HG03025 (cell line): Measurements from ENCODE around the gene GRPEL1.

Experiments
- ATAC-seq: cut with Tn5 transposase; IDR thresholded peaks from one replicate; pipeline ENCODE4 v1.9.1; 2021; ENCODE audit warnings: mild to moderate bottlenecking, moderate library complexity; ENCODE audit not compliant: unreplicated experiment, low FRiP score

GRPEL1 gene

DNA sequence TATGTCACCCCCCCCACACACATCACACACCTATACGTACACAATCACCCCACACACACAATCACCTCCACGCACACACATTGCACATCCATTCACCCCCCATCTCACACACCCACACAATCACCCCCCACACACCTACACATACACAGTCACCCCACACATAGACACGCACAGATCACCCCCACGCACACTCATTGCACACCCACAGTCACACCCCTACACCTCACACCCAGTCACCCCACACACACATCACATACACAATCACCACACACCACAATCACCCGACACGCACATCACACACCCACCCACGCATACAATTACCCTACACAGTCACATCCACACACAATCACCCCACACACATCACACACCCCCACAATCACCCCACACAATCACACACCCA, 40.6 kb downstream of the GRPEL1 start:
- ATAC-seq, result no peak

DNA sequence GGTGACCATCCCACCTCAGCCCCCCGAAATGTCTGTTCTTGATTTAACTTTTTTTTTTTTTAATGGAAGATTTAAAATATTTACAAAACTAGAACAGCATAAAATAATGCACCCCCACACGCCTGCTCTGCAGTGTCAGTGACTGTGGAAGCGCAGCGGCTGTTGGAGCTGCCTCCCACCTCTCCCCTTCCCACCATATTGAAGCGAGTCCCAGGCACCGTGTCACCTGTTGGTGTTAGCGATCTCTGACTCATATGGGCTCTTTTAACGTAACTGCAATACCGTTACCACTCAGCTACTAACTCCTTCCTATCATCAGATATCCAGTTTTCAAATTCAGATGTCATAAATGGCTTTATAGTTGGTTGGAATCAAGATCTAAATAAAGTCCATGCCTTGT, 41.8 kb downstream of the GRPEL1 start:
- ATAC-seq, result no peak

DNA sequence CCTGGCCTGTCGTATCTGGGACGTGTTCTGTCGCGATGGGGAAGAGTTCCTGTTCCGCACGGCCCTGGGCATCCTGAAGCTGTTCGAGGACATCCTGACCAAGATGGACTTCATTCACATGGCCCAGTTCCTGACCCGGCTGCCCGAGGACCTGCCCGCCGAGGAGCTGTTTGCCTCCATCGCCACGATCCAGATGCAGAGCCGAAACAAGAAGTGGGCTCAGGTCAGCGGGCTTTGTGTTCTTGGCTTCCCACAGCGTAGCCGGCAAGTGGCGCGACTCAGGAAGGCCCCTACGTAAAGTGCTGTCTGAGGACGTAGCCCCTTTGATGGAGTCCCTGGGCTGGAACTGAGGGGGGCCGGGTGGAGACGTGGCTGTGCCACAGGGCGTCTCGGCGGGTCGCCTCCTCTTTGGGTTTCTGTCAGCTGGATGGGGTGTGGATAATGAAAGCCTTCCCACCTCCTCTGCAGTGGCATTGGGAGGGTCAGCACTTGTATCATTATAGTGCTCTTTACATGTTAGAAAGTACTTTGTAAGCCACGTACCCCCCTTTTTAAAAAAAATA, 42.7 kb downstream of the GRPEL1 start:
- no peak for ATAC-seq

DNA sequence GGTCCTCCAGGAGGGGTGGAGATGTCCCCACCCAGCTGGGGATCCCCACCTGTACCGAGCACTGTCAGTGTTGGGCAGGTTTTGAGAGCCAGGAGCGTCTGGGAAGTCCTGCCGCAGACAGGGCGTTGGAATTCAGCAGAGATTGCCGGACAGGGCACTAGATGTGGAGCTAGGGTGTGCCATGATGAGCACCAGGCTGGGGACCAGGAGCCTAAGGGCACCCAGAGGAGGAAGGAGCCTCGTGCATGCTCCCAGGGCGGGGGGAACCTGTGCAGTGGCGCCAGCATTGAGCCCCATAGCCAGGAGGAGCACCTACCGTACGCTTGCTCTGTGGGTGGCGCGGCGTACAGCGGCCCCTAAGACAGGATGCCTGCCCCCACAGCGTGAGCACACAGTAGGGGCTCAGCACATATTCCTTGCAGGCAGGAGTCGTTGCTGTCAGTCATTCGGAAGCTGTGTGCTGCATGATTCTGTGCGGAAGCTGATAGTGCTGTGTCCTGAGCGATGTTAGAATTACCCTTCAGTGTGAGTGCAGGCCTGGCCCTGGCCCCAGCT, 43.5 kb downstream of the GRPEL1 start:
- ATAC-seq, result no peak

DNA sequence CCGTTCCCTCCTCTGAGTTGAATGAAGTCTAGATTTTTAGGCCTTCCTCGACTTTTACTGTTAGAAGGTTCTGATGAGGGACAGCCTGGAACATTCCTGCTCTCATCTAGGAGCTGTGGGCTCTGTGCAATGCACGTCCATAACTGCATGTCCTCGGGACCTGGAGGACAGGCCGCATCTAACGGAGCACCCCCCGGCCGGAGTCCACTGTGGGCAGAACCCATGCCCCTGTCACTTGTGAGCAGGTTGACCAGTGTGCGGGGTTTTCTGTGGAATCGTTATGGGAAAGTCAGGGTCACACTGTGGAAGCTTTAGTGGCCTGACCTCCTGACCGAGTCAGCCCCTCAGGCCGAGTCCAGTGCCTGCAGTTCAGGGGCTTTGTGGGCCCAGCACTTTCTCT, 44.0 kb downstream of the GRPEL1 start:
- ATAC-seq, result no peak

DNA sequence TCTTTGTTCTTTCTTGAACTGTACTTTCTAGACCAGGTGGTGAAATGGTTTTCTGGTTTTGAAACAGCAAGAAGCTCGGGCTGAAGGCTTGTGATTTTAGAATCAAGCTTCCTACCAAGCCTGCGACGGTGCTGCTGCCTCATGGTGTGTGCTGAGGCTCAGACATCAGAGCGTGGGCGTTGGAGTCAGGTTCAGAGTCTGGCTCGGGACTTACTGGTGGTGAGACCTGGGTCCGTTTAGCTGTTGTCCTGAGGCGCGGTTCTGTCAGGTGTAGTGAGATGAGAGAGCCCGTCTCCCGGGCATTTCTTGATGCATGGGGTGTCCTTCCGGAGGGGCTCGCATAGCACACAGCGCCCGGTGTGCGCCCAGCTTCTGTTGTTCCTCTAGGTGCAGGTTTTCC, 44.4 kb downstream of the GRPEL1 start:
- ATAC-seq, result no peak

DNA sequence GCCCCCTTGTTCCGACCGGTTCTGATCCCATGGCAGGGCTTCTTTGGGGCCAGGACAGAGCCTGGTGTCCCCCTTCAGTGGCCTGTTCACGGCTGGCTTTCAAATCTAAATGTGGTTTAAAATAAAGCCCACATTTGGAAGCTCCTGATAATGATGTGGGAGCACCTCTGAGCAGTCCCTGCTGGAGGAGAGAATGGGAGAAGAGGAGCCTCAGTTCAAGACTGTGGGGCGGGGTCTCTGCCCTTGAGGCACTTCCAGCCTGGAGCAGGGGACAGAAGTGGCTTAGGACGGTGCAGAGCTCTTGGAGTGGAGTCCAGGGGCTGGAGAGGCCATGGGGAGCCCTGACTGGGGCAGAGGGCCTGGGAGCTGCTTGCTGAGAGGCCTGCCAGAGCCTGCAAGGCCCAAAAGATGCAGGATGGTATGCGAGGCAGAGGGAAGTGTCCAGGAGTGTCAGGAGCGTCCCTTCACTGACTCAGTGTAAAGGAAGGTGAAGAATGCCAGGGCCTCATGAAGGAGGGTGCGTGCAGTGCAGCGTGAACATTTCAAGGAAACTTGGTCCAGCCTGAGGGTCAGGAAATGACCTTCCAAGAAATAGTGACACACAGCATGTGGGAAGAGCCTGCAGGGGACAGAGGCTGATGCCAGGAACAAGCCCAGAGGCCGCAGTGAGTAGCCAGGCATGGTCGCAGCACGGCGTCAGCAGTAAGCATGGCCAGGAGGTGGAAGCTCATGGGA, 45.8 kb downstream of the GRPEL1 start:
- ATAC-seq, result no peak

DNA sequence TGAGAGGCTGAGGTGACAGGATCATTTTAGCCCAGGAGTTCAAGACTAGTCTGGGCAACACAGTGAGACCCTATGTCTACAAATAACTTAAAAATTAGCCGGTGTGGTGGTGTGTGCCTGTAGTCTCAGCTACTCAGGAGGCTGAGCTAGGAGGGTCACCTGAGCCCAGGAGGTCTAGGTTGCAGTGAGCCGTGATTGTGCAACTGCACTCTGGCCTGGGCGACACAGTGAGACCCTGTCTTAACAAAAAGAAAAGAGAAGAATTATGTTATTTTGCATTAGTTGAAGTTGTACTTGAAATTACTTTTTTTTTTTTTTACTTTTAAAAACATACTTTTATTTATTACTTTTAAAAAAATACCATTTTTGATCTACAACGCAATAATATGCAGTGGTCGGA, 46.5 kb downstream of the GRPEL1 start:
- no peak for ATAC-seq

DNA sequence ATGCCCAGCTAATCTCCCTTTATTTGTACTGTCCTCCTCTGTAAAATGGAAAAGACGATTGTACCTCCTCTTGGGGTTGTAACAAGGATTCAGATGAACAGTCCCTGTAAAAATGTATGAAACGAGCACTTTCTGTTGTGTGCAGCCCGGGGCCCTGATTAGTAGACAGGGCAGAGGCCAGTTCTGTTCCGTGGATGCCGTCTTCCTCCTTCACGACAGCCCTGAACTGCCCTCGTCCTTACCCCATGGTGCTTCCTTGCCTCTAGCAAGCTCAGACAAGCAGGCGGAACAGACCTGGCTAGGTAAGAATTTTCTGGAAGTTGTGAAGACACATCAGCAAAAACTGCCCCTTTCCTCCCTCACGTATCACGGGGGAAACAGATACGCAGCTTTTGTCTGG, 47.0 kb downstream of the GRPEL1 start:
- ATAC-seq, result no peak

DNA sequence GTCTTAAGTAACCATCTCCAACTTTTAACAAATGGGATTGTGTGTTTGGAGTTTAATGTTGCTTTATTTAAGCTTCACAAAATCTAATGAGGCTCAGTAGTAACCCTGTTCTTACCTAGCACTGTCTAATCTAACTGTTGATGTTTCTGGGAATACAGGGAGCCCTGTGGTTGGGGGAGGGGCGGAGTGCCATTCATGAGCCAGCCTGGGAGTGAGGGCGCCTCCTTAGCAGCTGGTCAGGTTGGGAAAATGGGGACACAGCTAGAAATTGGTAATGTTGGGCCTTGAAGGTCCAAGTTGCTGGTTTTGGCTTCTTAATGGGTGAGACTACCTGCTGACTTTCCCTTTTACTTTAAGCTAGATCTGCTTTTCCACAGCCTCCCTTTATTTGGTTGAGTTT, 47.6 kb downstream of the GRPEL1 start:
- ATAC-seq, result no peak

DNA sequence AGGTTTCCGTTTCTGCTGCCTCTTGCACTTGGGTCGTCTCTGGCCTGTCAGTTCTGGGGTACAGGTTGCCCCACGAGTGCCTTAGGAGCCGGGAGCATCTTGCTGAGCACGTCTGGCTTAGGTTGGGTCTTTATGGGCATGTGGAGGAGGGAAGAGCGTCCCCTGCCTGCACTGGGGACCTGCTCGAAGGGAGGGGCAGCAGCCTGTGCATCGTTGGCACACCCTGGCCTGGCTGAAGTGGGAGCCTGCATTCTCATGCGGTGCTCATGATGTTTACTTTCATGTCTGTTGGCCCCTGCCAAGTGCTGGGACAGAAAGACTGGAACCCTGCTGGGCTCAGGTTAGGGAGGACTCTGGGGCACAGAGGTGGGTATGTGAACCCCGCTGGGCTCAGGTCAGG, 48.5 kb downstream of the GRPEL1 start:
- ATAC-seq, result no peak

DNA sequence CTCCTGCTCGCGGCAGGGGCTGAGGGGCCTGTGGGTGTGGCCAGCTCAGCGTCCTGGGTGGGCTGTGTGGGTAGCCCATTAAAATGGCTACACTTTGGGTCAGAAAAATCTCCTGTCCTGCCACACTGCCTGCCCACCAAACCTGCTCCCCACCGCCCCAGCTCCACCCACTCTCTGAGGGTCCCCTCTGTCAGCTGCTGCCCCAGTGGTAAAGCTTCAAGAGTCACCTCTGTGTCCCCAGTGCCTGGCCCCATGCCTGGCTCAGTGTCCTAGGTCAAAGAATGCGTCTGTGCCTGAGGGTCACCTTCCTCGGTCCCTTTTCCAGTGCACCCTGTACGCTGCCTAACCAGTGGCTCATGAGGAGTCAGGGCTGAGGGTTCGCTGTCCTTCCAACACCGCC, 49.6 kb downstream of the GRPEL1 start:
- no peak for ATAC-seq

DNA sequence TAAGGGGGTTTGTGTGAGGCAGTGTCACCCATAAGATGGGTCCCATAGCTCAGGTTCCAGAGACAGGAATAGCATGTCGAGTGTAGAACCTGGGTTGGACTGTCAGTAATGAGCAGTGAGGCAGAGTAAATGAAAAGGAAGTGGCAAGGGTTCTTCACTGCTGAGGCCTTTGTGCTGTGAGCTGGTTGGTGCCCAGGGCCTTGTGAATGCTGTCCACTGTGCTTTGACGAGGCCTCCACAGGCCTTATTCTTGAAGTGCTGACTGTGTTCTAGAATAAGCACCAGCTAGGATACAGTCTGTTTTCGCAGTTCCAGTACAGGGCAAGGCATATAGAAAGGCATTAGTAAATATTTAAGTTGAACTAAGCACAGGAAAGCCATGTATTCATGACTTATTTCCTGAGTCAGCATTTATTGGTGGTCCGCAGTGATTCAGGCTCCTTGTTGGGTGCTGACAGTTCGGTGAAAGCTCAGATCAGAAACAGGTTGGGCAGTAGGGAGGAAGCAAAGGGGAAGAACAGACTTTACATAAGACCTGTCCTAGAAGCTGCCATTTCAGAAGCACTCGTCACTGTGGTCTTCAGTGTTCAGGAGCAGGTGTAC, 50.3 kb downstream of the GRPEL1 start:
- no peak for ATAC-seq

DNA sequence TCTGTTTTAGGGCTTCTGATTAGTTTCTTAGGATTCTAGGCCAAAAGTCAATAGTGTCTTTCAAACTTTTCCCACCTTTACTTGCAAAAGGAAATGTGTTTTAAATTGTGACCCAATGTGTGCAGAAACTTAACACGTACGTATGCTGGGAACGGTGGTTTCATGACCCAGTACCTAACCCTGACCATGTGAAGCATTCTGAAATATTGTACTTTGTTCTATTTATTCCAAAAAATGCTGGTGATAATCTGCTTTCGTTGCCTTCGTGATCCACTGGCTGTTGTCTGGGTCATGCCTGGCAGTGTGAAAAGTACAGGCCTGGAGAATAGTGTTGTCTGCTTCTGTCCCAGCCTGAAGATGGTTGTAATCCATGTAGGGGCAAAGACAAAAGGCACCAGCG, 51.4 kb downstream of the GRPEL1 start:
- ATAC-seq, result no peak

DNA sequence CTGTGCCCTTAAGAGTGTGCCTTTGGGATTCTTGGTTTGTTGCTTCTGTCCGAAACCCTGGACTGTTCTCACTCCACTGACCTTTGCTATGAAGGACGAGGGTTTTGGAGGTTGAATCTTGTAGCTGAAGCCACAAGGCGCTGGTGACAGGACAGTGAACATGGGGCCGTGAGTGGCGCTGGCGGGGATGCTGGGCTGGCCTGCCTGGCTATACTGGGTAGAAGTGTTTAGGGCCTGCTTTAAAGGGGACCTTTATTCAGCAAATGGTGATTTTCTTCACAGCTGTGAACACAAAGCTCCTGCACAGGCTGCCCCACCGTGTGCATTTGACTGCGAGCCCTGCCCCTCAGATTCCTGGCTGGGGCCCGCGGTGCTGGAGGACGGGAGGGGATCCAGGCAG, 51.8 kb downstream of the GRPEL1 start:
- ATAC-seq, result no peak

DNA sequence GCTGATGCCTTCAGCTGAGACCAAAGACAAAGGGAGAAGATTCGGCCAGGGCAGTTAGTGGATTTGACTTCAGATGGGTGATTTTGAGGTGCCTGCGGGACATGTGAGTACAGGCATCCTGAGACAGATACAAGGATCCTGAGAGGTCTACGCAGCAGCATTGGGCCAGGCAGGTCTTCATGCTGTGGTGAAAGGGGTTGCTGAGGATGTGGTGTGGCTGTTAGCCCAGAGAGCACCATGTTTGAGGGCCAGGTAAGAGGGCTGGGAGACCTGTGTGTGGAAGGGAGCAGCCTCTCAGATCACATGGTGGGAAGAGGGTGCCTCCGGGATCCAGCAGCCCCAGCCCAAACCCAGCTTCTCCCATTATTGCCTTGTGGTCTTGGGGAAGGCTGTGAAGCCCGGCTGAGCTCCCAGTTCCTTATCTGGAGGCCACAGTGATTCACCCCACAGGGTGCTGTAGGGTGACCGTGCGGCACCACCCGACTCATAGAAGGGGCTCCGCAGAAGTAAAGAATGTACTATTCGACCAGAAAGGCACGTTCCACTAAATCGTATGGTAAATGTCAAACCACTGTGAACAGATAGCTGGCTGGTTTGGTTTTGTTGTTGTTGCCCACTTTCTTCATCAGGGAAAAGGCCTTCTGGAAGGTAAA, 52.4 kb downstream of the GRPEL1 start:
- ATAC-seq, result no peak

DNA sequence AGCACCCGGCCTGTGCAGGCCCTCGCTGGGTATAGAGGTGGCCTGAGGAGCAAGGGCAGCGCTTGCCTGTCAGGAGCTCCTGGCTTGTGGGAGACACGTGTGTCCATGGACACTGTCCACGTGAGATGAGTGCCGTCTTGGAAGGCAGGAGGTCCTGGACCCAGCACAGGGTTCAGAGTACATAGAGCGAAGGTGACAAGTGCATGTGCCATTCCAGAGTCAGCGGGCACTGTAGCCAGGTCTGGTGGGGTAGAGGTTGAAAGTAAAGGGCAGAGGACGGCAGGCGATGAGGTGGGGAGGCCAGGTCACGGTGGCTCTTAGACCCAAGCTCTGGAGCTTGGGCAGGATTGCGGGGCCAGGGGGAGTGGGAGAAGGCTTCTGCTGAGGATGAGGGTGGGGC, 53.0 kb downstream of the GRPEL1 start:
- no peak for ATAC-seq

DNA sequence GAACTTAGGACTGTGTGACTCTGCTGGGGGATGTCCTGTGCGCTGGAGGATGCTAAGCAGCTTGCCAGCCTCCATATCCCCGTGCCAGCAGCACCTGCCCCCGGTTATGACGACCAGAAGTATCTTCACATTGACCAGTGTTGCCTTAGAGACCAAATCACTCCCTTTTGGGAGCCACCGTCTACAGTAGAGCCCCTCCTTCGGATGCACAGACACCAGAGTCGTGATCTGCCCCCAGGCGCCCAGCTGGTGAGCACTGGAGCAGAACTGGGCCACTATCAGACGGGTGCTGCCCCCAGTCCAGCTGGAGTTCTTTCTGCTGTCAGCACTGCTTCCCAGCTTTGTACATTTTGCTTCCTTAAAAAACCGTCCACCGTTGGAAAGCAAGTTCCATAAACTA, 54.7 kb downstream of the GRPEL1 start:
- ATAC-seq, result no peak

DNA sequence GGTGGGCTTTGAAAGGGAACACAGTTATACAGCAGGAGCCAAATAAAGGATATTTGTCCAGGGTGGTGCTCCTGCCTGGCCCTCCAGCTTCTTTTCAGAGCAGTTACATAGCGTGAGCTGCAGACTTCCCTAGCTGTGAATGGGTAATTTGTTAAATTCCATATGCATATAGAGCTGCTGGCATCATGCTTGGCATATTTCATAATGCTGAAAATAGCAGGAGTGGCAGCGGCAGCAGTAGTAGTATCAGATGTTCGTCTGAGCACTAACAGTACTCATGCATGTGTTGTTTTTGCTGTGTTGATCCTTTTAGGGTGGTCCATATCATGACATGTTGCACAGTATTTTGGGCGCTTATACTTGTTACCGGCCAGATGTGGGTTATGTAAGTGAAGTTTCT, 58.3 kb downstream of the GRPEL1 start:
- no peak for ATAC-seq
